Neural cell (in vitro differentiated cells): ENCODE data around the gene COL28A1. TPM values are rescaled to one million over a fixed set of nuclear protein-coding genes. Genes with fewer than 3 reads are reported as not detected.

ENCODE experiments used
- H2AFZ ChIP-seq: fragments of 200-600, 300-800 bp; sonication (generic), shearing (Covaris generic); 2 replicates; pipeline ENCODE4 v1.6.0; 2014; ENCODE audit warnings: low read depth, mild to moderate bottlenecking, antibody characterized with exemption, low read length, moderate library complexity
- H3F3A ChIP-seq: fragments of 200-600 bp; shearing (Covaris generic); 2 replicates; pipeline ENCODE4 v1.6.1; 2016; ENCODE audit warnings: mild to moderate bottlenecking, moderate library complexity, mixed read lengths, antibody characterized with exemption, low read length; ENCODE audit not compliant: insufficient read depth, poor library complexity, severe bottlenecking
- H3K27ac ChIP-seq: fragments of 200-600, 300-800 bp; sonication (generic), shearing (Covaris generic); 2 replicates; pipeline ENCODE4 v1.5.1; 2014; ENCODE audit warnings: mild to moderate bottlenecking, low read length, moderate library complexity
- H3K27me3 ChIP-seq: fragments of 300-800, 200-600 bp; sonication (generic), shearing (Covaris generic); 2 replicates; pipeline ENCODE4 v1.6.0; 2014; ENCODE audit warnings: mild to moderate bottlenecking, low read depth, low read length, moderate library complexity; ENCODE audit not compliant: insufficient read depth
- H3K36me3 ChIP-seq: fragments of 300-800, 200-600 bp; sonication (generic), shearing (Covaris generic); 2 replicates; pipeline ENCODE4 v1.5.1; 2014; ENCODE audit warnings: mild to moderate bottlenecking, antibody characterized with exemption, low read length, moderate library complexity; ENCODE audit not compliant: insufficient read depth
- H3K4me2 ChIP-seq: fragments of 300-800, 200-600 bp; sonication (generic), shearing (Covaris generic); 2 replicates; pipeline ENCODE4 v1.6.0; 2014; ENCODE audit warnings: mild to moderate bottlenecking, low read length
- H3K4me3 ChIP-seq: fragments of 300-800, 200-600 bp; sonication (generic), shearing (Covaris generic); 2 replicates; pipeline ENCODE4 v1.5.1; 2014; ENCODE audit warnings: mild to moderate bottlenecking, low read length, moderate library complexity
- H3K79me2 ChIP-seq: fragments of 200-600 bp; shearing (Covaris generic); replicated peaks from 2 replicates; pipeline ENCODE4 v1.6.0; 2014; ENCODE audit warnings: mild to moderate bottlenecking, low read length, moderate library complexity; ENCODE audit not compliant: insufficient read depth
- H3K9ac ChIP-seq: fragments of 300-800, 200-600 bp; sonication (generic), shearing (Covaris generic); 2 replicates; pipeline ENCODE4 v1.6.1; 2016; ENCODE audit warnings: mild to moderate bottlenecking, low read length, mixed read lengths
- H3K9me2 ChIP-seq: fragments of 200-600 bp; shearing (Covaris generic); 2 replicates; pipeline ENCODE4 v1.6.1; 2016; ENCODE audit warnings: mild to moderate bottlenecking, low read length, mixed read lengths; ENCODE audit not compliant: insufficient read depth
- H3K9me3 ChIP-seq: fragments of 200-600, 300-800 bp; sonication (generic), shearing (Covaris generic); 2 replicates; pipeline ENCODE4 v1.6.1; 2016; ENCODE audit warnings: mild to moderate bottlenecking, mixed run types, low read length, moderate library complexity, mixed read lengths
- H4K20me1 ChIP-seq: fragments of 200-600 bp; shearing (Covaris generic); 2 replicates; pipeline ENCODE4 v1.6.1; 2016; ENCODE audit warnings: mild to moderate bottlenecking, mixed run types; ENCODE audit not compliant: insufficient read depth
- EP300 ChIP-seq: fragments of 450-650 bp; conservative IDR thresholded peaks from 2 replicates; pipeline ENCODE4 v1.6.1; 2014; ENCODE audit warnings: antibody characterized with exemption, mild to moderate bottlenecking, moderate library complexity; ENCODE audit not compliant: poor library complexity, severe bottlenecking
- EZH2 ChIP-seq: fragments of 200-600, 300-800 bp; shearing (Covaris generic), sonication (generic); IDR thresholded peaks from 2 replicates; pipeline ENCODE4 v1.6.1; 2014; ENCODE audit warnings: antibody characterized with exemption, low read length, borderline replicate concordance, mild to moderate bottlenecking; ENCODE audit not compliant: insufficient read depth, poor library complexity, severe bottlenecking
- MXI1 ChIP-seq: fragments of 450-650 bp; conservative IDR thresholded peaks from 2 replicates; pipeline ENCODE4 v1.6.1; 2014; ENCODE audit warnings: antibody characterized with exemption, mild to moderate bottlenecking; ENCODE audit not compliant: poor library complexity, severe bottlenecking
- POLR2AphosphoS5 ChIP-seq: IDR thresholded peaks from 2 replicates; pipeline ENCODE4 v1.6.1; 2012
- RAD21 ChIP-seq: fragments of 450-650 bp; conservative IDR thresholded peaks from 2 replicates; pipeline ENCODE4 v1.6.1; 2014; ENCODE audit warnings: antibody characterized with exemption, mild to moderate bottlenecking, moderate library complexity
- SMC3 ChIP-seq: fragments of 450-650 bp; conservative IDR thresholded peaks from 2 replicates; pipeline ENCODE4 v1.6.1; 2014; ENCODE audit warnings: antibody characterized with exemption, mild to moderate bottlenecking, moderate library complexity; ENCODE audit not compliant: poor library complexity
- TAF1 ChIP-seq: IDR thresholded peaks from 2 replicates; pipeline ENCODE4 v1.6.1; 2012; ENCODE audit warnings: low read depth
- polyA plus RNA-seq: library from polyadenylated mRNA; depleted of rRNA; stranded (reverse); fragments of >200 nt; gene quantifications from 2 replicates; pipeline ENCODE4 v1.2.3, GENCODE V29; 2014
- TF ChIP-seq, protein P1 (sequence below): fragments of 450-650 bp; IDR thresholded peaks from 2 replicates; pipeline ENCODE4 v1.5.1; 2014; ENCODE audit warnings: antibody characterized with exemption, mild to moderate bottlenecking, moderate library complexity; ENCODE audit not compliant: poor library complexity, severe bottlenecking
- TF ChIP-seq, protein P2 (sequence below): IDR thresholded peaks from 2 replicates; pipeline ENCODE4 v1.6.1; 2012; ENCODE audit warnings: borderline replicate concordance

The COL28A1 gene
- polyA plus RNA-seq, 1 donor from 2014 or later: 1.0 TPM

DNA sequence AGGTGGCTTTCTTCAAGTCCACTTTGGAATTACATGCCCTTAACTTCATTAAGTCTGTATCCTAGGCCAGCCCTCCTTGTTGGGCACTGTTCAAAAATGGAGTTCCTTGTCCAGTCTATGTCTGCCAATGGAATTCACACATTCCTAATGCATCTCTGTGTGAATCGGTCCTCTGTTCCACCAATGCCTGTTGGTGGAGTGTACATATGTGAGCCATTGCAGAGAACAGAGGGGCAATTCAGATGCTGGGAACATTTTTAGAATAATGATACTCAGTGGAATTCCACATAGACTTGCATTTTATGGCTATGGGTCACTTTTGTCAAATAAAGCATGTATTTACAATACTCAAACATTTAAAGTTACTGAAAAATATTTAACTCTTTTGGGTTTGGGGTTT lies 108.3 kb downstream of the COL28A1 start:
- no peaks in the 10 kb centered on the region for H3K36me3 ChIP-seq
- TF ChIP-seq EZH2: no peak
- no peak for TF ChIP-seq TAF1
- no peak for TF ChIP-seq SMC3
- TF ChIP-seq, protein P1, sequence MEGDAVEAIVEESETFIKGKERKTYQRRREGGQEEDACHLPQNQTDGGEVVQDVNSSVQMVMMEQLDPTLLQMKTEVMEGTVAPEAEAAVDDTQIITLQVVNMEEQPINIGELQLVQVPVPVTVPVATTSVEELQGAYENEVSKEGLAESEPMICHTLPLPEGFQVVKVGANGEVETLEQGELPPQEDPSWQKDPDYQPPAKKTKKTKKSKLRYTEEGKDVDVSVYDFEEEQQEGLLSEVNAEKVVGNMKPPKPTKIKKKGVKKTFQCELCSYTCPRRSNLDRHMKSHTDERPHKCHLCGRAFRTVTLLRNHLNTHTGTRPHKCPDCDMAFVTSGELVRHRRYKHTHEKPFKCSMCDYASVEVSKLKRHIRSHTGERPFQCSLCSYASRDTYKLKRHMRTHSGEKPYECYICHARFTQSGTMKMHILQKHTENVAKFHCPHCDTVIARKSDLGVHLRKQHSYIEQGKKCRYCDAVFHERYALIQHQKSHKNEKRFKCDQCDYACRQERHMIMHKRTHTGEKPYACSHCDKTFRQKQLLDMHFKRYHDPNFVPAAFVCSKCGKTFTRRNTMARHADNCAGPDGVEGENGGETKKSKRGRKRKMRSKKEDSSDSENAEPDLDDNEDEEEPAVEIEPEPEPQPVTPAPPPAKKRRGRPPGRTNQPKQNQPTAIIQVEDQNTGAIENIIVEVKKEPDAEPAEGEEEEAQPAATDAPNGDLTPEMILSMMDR: no peak
- TF ChIP-seq POLR2AphosphoS5: no peak
- no peak for TF ChIP-seq EP300
- no peak for TF ChIP-seq RAD21
- TF ChIP-seq, protein P2, sequence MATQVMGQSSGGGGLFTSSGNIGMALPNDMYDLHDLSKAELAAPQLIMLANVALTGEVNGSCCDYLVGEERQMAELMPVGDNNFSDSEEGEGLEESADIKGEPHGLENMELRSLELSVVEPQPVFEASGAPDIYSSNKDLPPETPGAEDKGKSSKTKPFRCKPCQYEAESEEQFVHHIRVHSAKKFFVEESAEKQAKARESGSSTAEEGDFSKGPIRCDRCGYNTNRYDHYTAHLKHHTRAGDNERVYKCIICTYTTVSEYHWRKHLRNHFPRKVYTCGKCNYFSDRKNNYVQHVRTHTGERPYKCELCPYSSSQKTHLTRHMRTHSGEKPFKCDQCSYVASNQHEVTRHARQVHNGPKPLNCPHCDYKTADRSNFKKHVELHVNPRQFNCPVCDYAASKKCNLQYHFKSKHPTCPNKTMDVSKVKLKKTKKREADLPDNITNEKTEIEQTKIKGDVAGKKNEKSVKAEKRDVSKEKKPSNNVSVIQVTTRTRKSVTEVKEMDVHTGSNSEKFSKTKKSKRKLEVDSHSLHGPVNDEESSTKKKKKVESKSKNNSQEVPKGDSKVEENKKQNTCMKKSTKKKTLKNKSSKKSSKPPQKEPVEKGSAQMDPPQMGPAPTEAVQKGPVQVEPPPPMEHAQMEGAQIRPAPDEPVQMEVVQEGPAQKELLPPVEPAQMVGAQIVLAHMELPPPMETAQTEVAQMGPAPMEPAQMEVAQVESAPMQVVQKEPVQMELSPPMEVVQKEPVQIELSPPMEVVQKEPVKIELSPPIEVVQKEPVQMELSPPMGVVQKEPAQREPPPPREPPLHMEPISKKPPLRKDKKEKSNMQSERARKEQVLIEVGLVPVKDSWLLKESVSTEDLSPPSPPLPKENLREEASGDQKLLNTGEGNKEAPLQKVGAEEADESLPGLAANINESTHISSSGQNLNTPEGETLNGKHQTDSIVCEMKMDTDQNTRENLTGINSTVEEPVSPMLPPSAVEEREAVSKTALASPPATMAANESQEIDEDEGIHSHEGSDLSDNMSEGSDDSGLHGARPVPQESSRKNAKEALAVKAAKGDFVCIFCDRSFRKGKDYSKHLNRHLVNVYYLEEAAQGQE: no peak
- no peak for TF ChIP-seq MXI1
- no peak overlapping the region for H2AFZ ChIP-seq
- no peak overlapping the region for H3K4me2 ChIP-seq
- H3K27ac ChIP-seq: no peak overlapping the region
- H3K9me3 ChIP-seq: no peaks in the 10 kb centered on the region
- H3K4me3 ChIP-seq: no peak overlapping the region
- no peak overlapping the region for H3K9ac ChIP-seq
- H4K20me1 ChIP-seq: no peaks in the 10 kb centered on the region
- H3K9me2 ChIP-seq: no peaks in the 10 kb centered on the region
- H3K79me2 ChIP-seq: no peaks in the 10 kb centered on the region
- no peaks in the 10 kb centered on the region for H3F3A ChIP-seq
- H3K27me3 ChIP-seq: no peaks in the 10 kb centered on the region

DNA sequence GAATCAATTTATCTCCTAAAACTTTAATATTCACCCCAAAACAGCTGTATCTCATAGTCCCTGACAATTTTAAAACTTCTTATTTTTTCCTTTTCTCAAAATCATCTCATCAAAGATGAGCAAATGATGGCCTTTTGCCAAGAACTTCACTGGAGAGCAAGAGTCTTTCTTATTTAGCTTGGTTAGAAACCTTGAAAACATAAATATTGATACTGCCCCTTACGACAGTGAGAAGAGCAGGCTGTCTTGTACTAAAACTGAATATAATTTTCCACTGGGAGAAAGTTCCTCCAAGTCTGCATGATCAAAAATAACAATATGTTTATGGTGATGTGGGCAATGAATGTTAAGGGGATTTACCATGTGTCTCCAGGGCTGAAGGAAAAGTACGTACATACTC lies 109.0 kb downstream of the COL28A1 start:
- Histone ChIP-seq H3K4me3 (no peak overlapping the region), H3K27ac (no peak overlapping the region), H3K9ac (no peak overlapping the region), H3K9me2 (no peaks in the 10 kb centered on the region), H3K4me2 (no peak overlapping the region), H3F3A (no peaks in the 10 kb centered on the region), H2AFZ (no peak overlapping the region), H3K36me3 (no peaks in the 10 kb centered on the region), H3K79me2 (no peaks in the 10 kb centered on the region), H3K9me3 (no peaks in the 10 kb centered on the region), H4K20me1 (no peaks in the 10 kb centered on the region), H3K27me3 (no peaks in the 10 kb centered on the region)
- TF ChIP-seq TAF1 (no peak), RAD21 (no peak), SMC3 (no peak), EP300 (no peak), EZH2 (no peak)
